Measurements from ENCODE around the gene MTAP. TPM values are rescaled to one million over a fixed set of nuclear protein-coding genes. Genes with fewer than 3 reads are reported as not detected.

MTAP gene
- 19.3 TPM for polyA plus RNA-seq

DNA sequence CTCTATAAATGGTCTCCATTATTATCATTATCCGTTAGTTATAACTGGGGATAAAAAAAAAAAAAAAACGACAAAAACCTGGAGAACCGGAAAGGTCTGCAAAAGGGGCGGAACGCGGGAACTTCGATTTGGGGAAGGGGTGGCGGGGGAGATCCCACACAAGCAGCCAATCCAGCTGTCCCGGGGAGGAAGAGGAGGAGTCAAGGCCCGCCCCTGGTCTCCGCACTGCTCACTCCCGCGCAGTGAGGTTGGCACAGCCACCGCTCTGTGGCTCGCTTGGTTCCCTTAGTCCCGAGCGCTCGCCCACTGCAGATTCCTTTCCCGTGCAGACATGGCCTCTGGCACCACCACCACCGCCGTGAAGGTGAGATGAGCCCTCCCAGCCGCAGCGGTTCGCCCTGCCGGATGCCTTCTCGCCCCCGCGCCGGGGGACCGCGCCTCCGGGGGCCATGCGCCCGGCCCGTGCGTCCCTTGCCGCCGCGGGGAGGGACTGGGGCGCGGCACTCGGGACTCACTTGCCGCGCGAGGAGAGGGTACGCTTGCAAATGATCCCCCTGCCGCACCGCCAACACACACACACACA is at the start of gene MTAP:
Gene MTAP, plus strand, starts transcription at position 219 of the 583 bp plus-strand sequence. Its CDS starts 113 bp downstream, at position 332.
- H3K4me1 Mint-ChIP-seq, result peaks cover 18 to 40% (median 37%) of the 10 kb centered on the region in 3 donors

DNA sequence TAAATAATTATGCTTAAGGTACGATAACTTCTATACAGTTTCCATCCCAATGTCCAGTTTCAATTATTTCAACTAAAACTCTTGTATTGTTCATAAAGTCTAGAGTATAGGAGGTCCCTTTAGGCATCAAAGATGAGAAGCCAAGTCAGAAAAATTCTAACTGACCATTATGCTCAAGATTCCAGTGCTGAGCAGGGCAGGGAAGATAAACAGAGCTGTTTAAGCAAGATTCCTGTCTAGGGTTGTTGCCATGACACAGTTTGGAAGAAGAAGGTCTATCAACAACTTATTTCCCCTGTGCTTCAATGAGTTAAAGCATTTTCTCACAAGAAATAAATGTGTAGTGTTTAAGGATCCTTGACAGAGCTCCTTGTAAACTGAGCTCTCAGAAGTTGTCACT is 48.9 kb upstream of the MTAP start:
- peaks cover 12% of the 10 kb centered on the region for H3K27me3 Mint-ChIP-seq
- H3K4me1 Mint-ChIP-seq, result no peaks in the 10 kb centered on the region
- H3K36me3 Mint-ChIP-seq, result no peaks in the 10 kb centered on the region
- H3K4me3 Mint-ChIP-seq, result no peak overlapping the region
- H3K9me3 Mint-ChIP-seq, result no peaks in the 10 kb centered on the region
- H3K27ac Mint-ChIP-seq, result no peak overlapping the region

More for the DNA sequence above, at the start of gene MTAP:
- H3K9me3 Mint-ChIP-seq, result peaks cover 0 to 2% (median 0%) of the 10 kb centered on the region in 3 donors
- H3K4me3 Mint-ChIP-seq, result peak within 1 kb of the TSS; percentile 97 to 100 (median 98)
- H3K36me3 Mint-ChIP-seq, result no peaks in the 10 kb centered on the region
- peaks cover 2% of the 10 kb centered on the region for H3K27me3 Mint-ChIP-seq
- peak within 1 kb of the TSS; percentile 95 to 99 (median 95) for H3K27ac Mint-ChIP-seq

DNA sequence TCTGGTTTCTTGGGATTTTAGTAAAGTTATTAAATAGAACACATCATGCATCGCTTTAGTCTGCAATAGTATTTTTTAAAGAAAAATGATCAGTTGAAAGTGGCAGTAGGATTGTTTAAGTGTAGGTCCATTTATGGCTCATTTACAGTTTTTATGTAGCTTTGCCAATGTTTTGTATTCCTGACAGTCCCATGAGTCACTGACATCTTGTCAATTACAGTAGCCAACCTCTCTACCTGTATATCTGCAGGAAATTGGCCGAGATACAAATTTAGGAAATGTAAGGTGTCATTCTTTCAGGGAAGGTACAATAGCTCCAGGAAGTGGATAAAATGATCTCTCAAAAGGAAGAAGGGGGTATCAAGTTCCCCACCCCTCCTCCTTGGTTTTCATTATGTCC is 47.7 kb upstream of the MTAP start:
- H3K36me3 Mint-ChIP-seq, result no peaks in the 10 kb centered on the region
- H3K27me3 Mint-ChIP-seq, result peaks cover 15% of the 10 kb centered on the region
- H3K27ac Mint-ChIP-seq, result no peak overlapping the region
- no peaks in the 10 kb centered on the region for H3K4me1 Mint-ChIP-seq
- H3K4me3 Mint-ChIP-seq, result no peak overlapping the region
- no peaks in the 10 kb centered on the region for H3K9me3 Mint-ChIP-seq

DNA sequence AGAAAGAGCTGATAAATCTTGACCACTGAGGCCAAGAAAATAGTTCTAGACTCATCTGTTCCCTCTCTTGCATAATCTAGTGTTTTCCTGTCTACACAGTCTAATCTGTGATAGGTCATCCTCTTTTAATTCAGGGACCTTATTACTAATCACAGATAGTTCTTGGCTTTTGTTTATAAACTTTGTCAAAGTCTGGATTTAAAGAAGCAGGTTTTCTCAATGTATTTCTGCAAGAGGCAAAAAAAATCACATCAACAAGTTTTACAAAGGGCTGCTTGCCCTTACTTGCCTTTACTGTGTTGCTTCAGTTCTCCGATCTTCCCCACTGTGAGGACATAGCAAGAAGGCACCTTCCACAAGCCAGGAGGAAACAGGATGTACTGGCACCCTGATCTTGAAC is 43.9 kb upstream of the MTAP start:
- Mint-ChIP-seq H3K27ac (no peak overlapping the region), H3K4me3 (no peak overlapping the region), H3K4me1 (no peaks in the 10 kb centered on the region), H3K36me3 (no peaks in the 10 kb centered on the region), H3K27me3 (peaks cover 9% of the 10 kb centered on the region), H3K9me3 (no peaks in the 10 kb centered on the region)

DNA sequence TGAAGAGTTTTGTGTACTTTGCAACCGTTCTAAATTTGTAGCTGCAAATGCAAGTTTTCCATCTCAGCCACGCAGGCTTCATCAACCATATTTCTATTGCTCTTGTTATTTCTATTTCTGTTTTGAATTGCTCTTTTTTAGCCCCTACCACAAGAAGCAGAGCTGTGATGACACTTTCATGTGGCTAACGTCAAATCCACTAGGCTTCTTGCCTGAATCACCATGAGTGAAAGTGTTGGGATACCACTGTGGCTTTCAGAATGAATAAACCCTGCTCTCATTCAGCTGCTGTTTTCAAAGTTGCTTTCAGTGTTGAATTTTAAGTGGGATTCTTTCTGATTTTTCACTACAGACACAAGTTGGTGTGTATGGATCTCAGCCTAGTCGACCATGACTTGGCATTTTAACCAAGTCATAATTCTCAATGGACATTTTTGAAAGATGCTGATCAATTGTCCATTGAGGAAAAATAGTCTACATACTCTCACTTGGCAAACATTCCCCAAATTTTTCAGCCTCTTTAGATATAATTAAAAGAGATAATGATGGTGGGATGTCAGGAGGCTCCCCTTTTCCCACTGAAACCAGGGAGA is 41.0 kb upstream of the MTAP start:
- Mint-ChIP-seq H3K27me3 (peaks cover 4% of the 10 kb centered on the region), H3K4me3 (no peak overlapping the region), H3K9me3 (peaks cover 0 to 2% (median 0%) of the 10 kb centered on the region in 3 donors), H3K4me1 (no peaks in the 10 kb centered on the region), H3K27ac (no peak overlapping the region), H3K36me3 (no peaks in the 10 kb centered on the region)

DNA sequence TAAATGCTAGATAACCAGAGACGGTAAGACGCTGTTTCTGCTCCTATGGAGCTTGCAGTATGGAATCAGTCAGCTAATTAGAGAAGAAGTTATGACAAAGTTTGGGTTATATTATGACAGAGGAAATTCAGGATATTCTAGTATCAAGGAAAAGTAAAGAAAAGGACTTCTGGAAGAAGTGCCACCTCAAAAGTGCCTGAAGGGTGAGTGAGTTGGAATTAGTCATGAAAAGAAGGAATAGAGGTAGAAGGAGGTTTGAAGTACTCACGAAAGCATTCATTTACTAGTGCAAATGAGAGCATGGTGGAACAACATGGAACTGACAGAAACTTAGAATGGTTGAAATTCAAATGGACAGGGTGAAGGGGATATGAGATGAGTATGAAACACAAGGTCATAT is 40.4 kb upstream of the MTAP start:
- peaks cover 4% of the 10 kb centered on the region for H3K27me3 Mint-ChIP-seq
- peaks cover 0 to 2% (median 0%) of the 10 kb centered on the region in 3 donors for H3K9me3 Mint-ChIP-seq
- H3K36me3 Mint-ChIP-seq, result no peaks in the 10 kb centered on the region

DNA sequence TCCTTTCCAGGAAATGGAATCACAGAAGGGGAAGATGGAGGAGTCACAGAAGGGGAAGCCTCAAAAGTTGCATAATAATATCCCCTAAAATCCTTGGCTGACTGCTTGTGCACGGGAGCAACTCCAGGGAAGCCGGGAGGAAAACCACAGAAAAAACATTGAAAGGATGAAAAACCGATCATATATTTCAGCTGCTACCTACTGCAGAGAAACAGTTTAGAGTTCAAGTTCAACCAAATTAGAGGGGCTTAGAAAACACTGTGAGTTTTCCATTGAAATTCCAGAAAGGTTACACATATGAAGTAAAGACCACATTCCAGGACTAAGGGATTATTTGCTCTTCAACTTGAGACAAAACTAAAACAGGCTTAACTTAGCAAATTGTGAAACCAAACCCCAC is 37.6 kb upstream of the MTAP start:
- H3K4me3 Mint-ChIP-seq, result no peak overlapping the region
- no peaks in the 10 kb centered on the region for H3K4me1 Mint-ChIP-seq
- no peak overlapping the region for H3K27ac Mint-ChIP-seq
- peaks cover 4% of the 10 kb centered on the region for H3K27me3 Mint-ChIP-seq
- no peaks in the 10 kb centered on the region for H3K36me3 Mint-ChIP-seq
- H3K9me3 Mint-ChIP-seq, result peaks cover 0 to 2% (median 0%) of the 10 kb centered on the region in 3 donors

More for the DNA sequence above, 40.4 kb upstream of the MTAP start:
- H3K27ac Mint-ChIP-seq, result no peak overlapping the region
- no peak overlapping the region for H3K4me3 Mint-ChIP-seq
- H3K4me1 Mint-ChIP-seq, result no peaks in the 10 kb centered on the region

DNA sequence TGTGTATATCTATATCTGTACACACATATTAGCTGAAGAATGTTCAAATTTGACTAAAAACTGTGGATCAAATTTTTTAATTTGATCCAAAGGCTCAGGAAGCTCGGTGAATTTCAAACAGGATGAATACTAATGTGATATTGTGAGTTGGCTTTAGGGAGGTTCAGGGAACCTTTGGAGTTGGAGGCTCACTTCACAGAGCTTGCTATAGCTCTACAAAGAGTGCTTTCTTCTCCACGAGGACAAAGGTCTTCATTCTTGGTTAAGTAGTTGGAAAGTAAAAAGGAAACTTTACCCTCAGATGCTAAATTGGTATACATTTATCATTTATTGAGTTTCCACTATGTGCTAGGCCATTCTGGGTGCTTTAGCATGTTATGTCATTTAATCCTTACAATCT is 36.3 kb upstream of the MTAP start:
- H3K4me1 Mint-ChIP-seq, result no peaks in the 10 kb centered on the region
- H3K9me3 Mint-ChIP-seq, result peaks cover 0 to 2% (median 0%) of the 10 kb centered on the region in 3 donors
- no peak overlapping the region for H3K4me3 Mint-ChIP-seq
- no peak overlapping the region for H3K27ac Mint-ChIP-seq
- H3K36me3 Mint-ChIP-seq, result no peaks in the 10 kb centered on the region
- H3K27me3 Mint-ChIP-seq, result peaks cover 7% of the 10 kb centered on the region

DNA sequence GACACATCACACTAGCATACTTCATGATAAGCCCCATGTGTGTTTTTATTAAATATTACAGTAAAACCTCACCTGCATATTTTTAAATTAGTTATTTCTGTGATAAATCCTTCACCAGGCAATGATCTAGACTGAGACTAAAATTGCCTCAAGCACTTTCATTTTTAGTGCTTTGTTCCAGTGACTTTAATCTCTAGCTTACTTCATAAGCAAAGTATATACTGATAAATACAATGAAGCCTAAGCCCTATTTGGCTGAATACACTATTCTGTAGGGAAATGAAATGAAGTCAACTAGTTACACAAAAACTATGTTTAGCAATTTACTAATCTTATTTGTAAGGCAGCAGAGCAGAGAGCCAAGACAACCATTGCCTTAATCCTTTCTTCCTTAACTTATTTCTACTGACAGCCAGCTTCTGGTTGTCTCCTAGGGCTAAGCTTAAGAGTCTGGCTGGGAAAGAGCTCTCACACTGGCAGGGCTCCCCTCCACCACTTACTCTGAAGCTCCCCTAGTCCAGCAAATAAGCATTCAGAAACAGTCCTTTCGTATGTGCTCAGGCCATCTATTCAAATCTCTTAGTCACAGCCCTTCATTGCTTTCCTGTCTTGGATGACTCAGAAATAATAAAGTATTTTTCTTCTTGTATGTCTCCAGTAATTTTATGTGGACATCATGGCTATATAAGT is 31.4 kb upstream of the MTAP start:
- Mint-ChIP-seq H3K36me3 (no peaks in the 10 kb centered on the region), H3K27ac (no peak overlapping the region), H3K27me3 (peaks cover 7% of the 10 kb centered on the region), H3K4me3 (no peak overlapping the region), H3K9me3 (no peaks in the 10 kb centered on the region), H3K4me1 (no peaks in the 10 kb centered on the region)

DNA sequence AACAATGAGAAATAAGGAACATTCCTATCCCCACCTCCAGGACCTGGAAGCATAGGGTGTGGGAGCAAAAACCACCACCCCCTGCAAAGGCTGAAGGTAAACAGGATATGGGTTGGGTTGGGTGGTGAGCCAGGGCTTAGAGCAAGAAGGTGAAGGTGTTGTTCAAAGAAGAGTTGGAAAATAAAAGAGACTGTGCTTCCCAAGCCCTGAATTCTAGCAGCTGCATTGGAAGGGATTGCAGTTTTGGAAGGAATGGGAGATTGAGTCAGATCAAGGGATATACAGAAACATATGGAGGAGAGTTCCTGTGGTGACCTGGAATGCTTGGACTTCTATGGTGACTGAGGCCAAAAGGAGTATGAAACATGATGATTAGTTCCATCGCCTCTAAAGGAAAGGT is 24.7 kb upstream of the MTAP start:
- Mint-ChIP-seq H3K27me3 (peaks cover 3% of the 10 kb centered on the region), H3K9me3 (no peaks in the 10 kb centered on the region), H3K36me3 (no peaks in the 10 kb centered on the region)

DNA sequence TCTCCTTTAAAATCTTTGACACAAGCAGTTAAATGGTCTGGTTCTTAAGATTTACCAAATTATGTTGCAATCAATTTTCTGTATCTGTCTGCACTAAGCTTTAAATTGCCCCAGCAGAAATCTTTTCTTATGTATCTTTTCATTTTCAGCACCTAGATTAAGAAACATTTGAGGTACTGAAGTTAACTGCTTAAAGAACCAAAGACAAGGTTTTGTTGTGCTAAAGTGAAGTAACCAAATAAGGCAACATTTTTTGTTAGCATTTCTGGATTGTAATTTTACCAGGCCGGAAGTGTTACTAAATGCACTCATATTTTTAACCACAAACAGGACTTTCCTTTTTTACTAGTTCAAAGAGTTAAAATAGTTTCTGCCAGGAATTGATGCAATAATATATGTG is 24.1 kb upstream of the MTAP start:
- H3K4me3 Mint-ChIP-seq, result no peak overlapping the region
- H3K9me3 Mint-ChIP-seq, result no peaks in the 10 kb centered on the region
- H3K27me3 Mint-ChIP-seq, result peaks cover 3% of the 10 kb centered on the region
- H3K36me3 Mint-ChIP-seq, result no peaks in the 10 kb centered on the region
- H3K4me1 Mint-ChIP-seq, result peaks cover 0 to 3% (median 0%) of the 10 kb centered on the region in 3 donors
- H3K27ac Mint-ChIP-seq, result no peak overlapping the region

More for the DNA sequence above, 24.7 kb upstream of the MTAP start:
- Mint-ChIP-seq H3K4me1 (peaks cover 0 to 3% (median 0%) of the 10 kb centered on the region in 3 donors), H3K4me3 (no peak overlapping the region), H3K27ac (no peak overlapping the region)

DNA sequence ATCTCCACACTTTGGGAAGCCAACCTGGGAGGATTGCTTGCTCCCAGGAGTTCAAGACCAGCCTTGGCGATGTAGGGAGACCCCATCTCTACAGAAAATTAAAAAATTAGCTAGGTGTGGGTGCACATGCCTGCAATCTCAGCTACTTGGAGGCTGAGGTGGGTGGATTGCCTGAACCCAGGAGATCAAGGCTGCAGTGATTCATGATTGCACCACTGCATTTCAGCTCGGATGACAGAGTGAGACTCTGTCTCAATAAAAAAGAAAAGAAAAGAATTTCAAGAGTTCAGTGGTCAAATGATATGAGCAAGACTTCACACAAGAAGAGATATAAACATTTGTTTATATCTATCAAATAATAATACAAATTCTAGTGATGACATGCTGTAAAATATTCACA is 23.0 kb upstream of the MTAP start:
- Mint-ChIP-seq H3K9me3 (no peaks in the 10 kb centered on the region), H3K4me1 (peaks cover 0 to 3% (median 0%) of the 10 kb centered on the region in 3 donors), H3K27ac (no peak overlapping the region), H3K27me3 (peaks cover 3% of the 10 kb centered on the region), H3K4me3 (no peak overlapping the region), H3K36me3 (no peaks in the 10 kb centered on the region)

DNA sequence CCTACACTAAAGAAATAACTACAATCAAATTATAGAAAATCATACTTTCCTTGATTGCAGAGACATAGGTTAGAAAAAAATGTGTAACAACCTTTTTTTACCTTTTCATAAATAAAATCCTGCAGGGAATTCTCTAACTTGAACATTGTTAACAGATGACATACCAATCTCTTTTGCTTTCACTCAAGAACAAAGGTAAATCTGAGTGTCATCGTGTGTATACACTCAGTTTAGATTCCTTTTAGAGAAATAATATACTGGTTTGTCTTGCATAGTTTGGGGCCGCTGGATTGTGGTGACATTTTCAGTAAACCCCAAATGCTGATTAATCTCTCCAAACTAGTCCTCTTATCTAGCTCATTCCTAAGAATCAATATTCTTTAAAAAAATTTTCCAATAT is 20.8 kb upstream of the MTAP start:
- H3K36me3 Mint-ChIP-seq, result no peaks in the 10 kb centered on the region
- H3K9me3 Mint-ChIP-seq, result no peaks in the 10 kb centered on the region
- H3K4me3 Mint-ChIP-seq, result no peak overlapping the region
- no peak overlapping the region for H3K27ac Mint-ChIP-seq
- H3K27me3 Mint-ChIP-seq, result peaks cover 3% of the 10 kb centered on the region
- peaks cover 0 to 3% (median 0%) of the 10 kb centered on the region in 3 donors for H3K4me1 Mint-ChIP-seq

DNA sequence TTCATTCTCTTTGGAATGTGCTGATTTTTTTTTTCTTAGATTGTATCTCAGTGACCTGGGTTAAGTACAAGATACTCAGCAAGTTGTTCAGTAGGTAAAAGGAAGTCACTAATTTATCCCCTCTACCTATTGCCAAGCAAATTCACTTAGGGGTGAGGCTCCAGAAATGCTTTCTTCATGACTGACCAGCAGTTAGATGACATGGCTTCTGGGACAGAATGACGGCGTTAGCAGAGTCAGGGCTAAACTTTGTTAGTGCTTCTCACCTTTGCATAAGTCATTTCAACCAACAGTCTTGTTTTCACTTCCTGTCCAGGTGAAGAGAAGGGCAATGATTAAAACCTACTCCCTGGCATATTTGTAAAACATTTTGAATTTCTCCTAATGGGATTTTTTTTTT is 20.2 kb upstream of the MTAP start:
- no peak overlapping the region for H3K4me3 Mint-ChIP-seq
- H3K9me3 Mint-ChIP-seq, result no peaks in the 10 kb centered on the region

DNA sequence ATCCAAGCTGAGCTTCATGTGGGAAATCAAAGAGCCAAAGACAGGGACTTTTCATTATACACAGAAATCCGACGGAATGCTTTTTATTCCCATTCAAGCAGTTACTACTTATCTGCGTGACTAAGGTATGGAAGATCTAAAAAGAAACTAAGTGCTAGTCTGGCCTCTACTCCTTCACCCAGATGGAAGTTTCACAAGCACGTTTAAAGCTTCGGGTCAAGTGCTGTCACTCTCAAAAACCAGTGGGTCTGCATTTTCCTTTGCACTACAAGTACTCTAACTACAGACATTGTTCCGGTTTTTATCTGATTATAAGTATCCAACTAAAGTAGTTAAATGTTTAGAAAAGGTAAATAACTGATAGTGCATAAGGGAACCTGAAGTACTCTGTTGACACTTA is 13.7 kb upstream of the MTAP start:
- Mint-ChIP-seq H3K27me3 (peaks cover 4% of the 10 kb centered on the region), H3K4me1 (no peaks in the 10 kb centered on the region), H3K27ac (no peak overlapping the region)

More for the DNA sequence above, 20.2 kb upstream of the MTAP start:
- Mint-ChIP-seq H3K27me3 (peaks cover 3% of the 10 kb centered on the region), H3K4me1 (peaks cover 0 to 3% (median 0%) of the 10 kb centered on the region in 3 donors), H3K27ac (no peak overlapping the region), H3K36me3 (no peaks in the 10 kb centered on the region)

More for the DNA sequence above, 13.7 kb upstream of the MTAP start:
- no peak overlapping the region for H3K4me3 Mint-ChIP-seq
- no peaks in the 10 kb centered on the region for H3K9me3 Mint-ChIP-seq
- H3K36me3 Mint-ChIP-seq, result no peaks in the 10 kb centered on the region
